CD14-positive monocyte (primary cell): Measurements from ENCODE around the gene EFCAB8. TPM values are rescaled to one million over a fixed set of nuclear protein-coding genes. Genes with fewer than 3 reads are reported as not detected.

Experiments
- DNase-seq, 3 donors: peaks; one replicate each; pipeline ENCODE4 v3.0.0-alpha.2; 2011 to 2022
- H2AFZ ChIP-seq: 2 replicates; pipeline ENCODE4 v1.6.0; 2012; ENCODE audit warnings: mild to moderate bottlenecking, low read depth, low read length, inconsistent platforms; ENCODE audit not compliant: insufficient read depth, poor library complexity, severe bottlenecking
- H3K27ac ChIP-seq, 2 donors: 1 replicate in 1 of 2; 2 replicates in 1 of 2; pipeline ENCODE4 v1.5.1; 2012 to 2013; ENCODE audit warnings: low read length in 2 of 2, control low read depth in 1 of 2, inconsistent platforms in 1 of 2, low read depth in 1 of 2, mild to moderate bottlenecking in 1 of 2
- H3K27me3 ChIP-seq, 2 donors: one replicate each; pipeline versions ENCODE4 v1.6.0 to v1.6.1; 2011 to 2013; ENCODE audit warnings: low read length in 2 of 2; ENCODE audit not compliant: control insufficient read depth in 2 of 2, insufficient read depth in 2 of 2
- H3K36me3 ChIP-seq, 2 donors: replicated peaks in 1 of 2; 1 replicate in 1 of 2; 2 replicates in 1 of 2; pipeline versions ENCODE4 v1.5.1 to v1.6.1; 2012 to 2013; ENCODE audit warnings: low read length in 2 of 2, control low read depth in 1 of 2, inconsistent platforms in 1 of 2, mild to moderate bottlenecking in 1 of 2; ENCODE audit not compliant: insufficient read depth in 2 of 2, control insufficient read depth in 1 of 2
- H3K4me1 ChIP-seq, 2 donors: 1 replicate in 1 of 2; 2 replicates in 1 of 2; pipeline versions ENCODE4 v1.5.1 to v1.6.1; 2012 to 2013; ENCODE audit warnings: low read length in 2 of 2, control low read depth in 1 of 2, inconsistent platforms in 1 of 2, mild to moderate bottlenecking in 1 of 2, moderate library complexity in 1 of 2; ENCODE audit not compliant: insufficient read depth in 2 of 2, control insufficient read depth in 1 of 2
- H3K4me2 ChIP-seq: replicated peaks from 2 replicates; pipeline ENCODE3; 2012; ENCODE audit warnings: low read length, moderate library complexity, mild to moderate bottlenecking; ENCODE audit not compliant: poor library complexity, severe bottlenecking; ENCODE audit errors: extremely low read depth
- H3K4me3 ChIP-seq, 3 experiments: fragments of 200-600 bp in 1 of 3; sonication (generic) in 1 of 3; replicated peaks in 1 of 3; 1 replicate in 2 of 3; 2 replicates in 1 of 3; pipeline ENCODE4 v1.5.1; 2011 to 2013; ENCODE audit warnings: low read length in 3 of 3, mild to moderate bottlenecking in 3 of 3, control low read depth in 2 of 3, low read depth in 2 of 3, inconsistent platforms in 1 of 3, moderate library complexity in 1 of 3
- H3K79me2 ChIP-seq: 2 replicates; pipeline ENCODE4 v1.6.0; 2012; ENCODE audit warnings: mild to moderate bottlenecking, control low read depth, inconsistent platforms, low read length, moderate library complexity; ENCODE audit not compliant: insufficient read depth
- H3K9ac ChIP-seq: 2 replicates; pipeline ENCODE4 v1.6.0; 2017; ENCODE audit warnings: low read length, mild to moderate bottlenecking; ENCODE audit not compliant: insufficient read depth, poor library complexity, severe bottlenecking
- H3K9me3 ChIP-seq, 2 donors: replicated peaks in 1 of 2; 1 replicate in 1 of 2; 2 replicates in 1 of 2; pipeline versions ENCODE4 v1.5.1 to v1.6.1; 2012 to 2013; ENCODE audit warnings: low read length in 2 of 2, control low read depth in 1 of 2; ENCODE audit not compliant: control insufficient read depth in 1 of 2, insufficient read depth in 1 of 2
- H4K20me1 ChIP-seq: 2 replicates; pipeline ENCODE4 v1.6.0; 2012; ENCODE audit warnings: mild to moderate bottlenecking, low read length, control low read depth, moderate library complexity; ENCODE audit not compliant: insufficient read depth
- H3K27ac Mint-ChIP-seq, 7 donors: one replicate each; pipeline ENCODE4 v1.8.0; 2020; ENCODE audit warnings: mild to moderate bottlenecking in 7 of 7, mixed read lengths in 7 of 7, moderate library complexity in 6 of 7, inconsistent platforms in 2 of 7
- H3K27me3 Mint-ChIP-seq, 3 donors: one replicate each; pipeline ENCODE4 v1.8.0; 2021 to 2022; ENCODE audit warnings: low read depth in 3 of 3, mild to moderate bottlenecking in 3 of 3, mixed read lengths in 3 of 3, moderate library complexity in 3 of 3, inconsistent platforms in 1 of 3
- H3K36me3 Mint-ChIP-seq, 2 donors: one replicate each; pipeline ENCODE4 v1.8.0; 2020; ENCODE audit warnings: mixed read lengths in 2 of 2, inconsistent platforms in 1 of 2, mild to moderate bottlenecking in 1 of 2
- H3K4me1 Mint-ChIP-seq: one replicate; pipeline ENCODE4 v1.8.0; 2020; ENCODE audit warnings: mild to moderate bottlenecking, mixed read lengths
- H3K4me3 Mint-ChIP-seq, 2 donors: one replicate each; pipeline ENCODE4 v1.8.0; 2020; ENCODE audit warnings: mild to moderate bottlenecking in 2 of 2, mixed read lengths in 2 of 2, moderate library complexity in 1 of 2
- H3K9me3 Mint-ChIP-seq, 7 donors: one replicate each; pipeline ENCODE4 v1.8.0; 2020 to 2022; ENCODE audit warnings: mixed read lengths in 7 of 7, mild to moderate bottlenecking in 6 of 7, moderate library complexity in 6 of 7, inconsistent platforms in 2 of 7
- WGBS: methylation state at CpG from one replicate; pipeline ENCODE4 v1.1.5; 2013; ENCODE audit warnings: missing lambda C conversion rate; ENCODE audit not compliant: insufficient coverage; 5-methylcytosine and 5-hydroxymethylcytosine counted together
- intact Hi-C, 2 donors: fragments of 100-400 bp; cut with micrococcal nuclease; formaldehyde crosslinking; loops; one replicate each; pipeline versions ENCODE4 v1.15.0 to v1.15.1; 2023
- polyA plus RNA-seq, 3 donors: library from polyadenylated mRNA; depleted of rRNA in 1 of 3; unstranded in 2 of 3; stranded (reverse) in 1 of 3; fragments of 300-500 nt in 2 of 3; fragments of >200 nt in 1 of 3; fragmentation: Illumina TruSeq in 2 of 3; gene quantifications; 1 replicate in 2 of 3; 2 replicates in 1 of 3; pipeline ENCODE4 v1.2.3, GENCODE V29; 2012 to 2021
- TF ChIP-seq, protein P1 (sequence below): fragments of 200-600 bp; IDR thresholded peaks from one replicate; pipeline ENCODE4 v1.8.0; 2022; ENCODE audit warnings: antibody characterized with exemption, mild to moderate bottlenecking

EFCAB8 gene
- polyA plus RNA-seq, 3 donors = 0.45 TPM; not detected in 2

DNA sequence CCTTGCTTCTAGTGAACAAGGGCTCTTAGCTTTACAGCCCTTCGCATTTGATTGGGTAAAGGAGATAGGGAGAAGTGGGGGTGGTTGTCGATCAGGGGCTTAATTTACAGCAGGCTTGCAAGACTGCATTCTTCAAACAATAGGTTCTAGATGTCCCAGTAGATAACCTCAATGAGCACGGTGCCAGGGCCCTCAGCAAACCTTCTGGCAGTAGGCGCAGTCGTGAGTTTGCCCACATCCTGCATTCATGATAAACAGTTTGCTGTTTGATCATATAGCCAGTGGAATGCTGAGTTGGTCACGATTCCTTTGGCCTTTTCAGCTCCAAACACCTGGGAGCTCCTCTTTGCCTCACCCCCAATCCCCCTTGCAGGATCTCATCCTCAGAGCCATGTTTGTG is 118.0 kb downstream of the EFCAB8 start:
- Histone ChIP-seq H4K20me1 (no peaks in the 10 kb centered on the region), H3K4me3 (no peak overlapping the region), H3K27me3 (no peaks in the 10 kb centered on the region), H3K27ac (no peak overlapping the region), H3K9ac (no peak overlapping the region), H3K9me3 (peaks cover 0 to 6% of the 10 kb centered on the region in 2 donors), H3K36me3 (no peaks in the 10 kb centered on the region), H3K4me2 (no peak overlapping the region), H2AFZ (no peak overlapping the region), H3K79me2 (no peaks in the 10 kb centered on the region), H3K4me1 (peaks cover 10 to 12% of the 10 kb centered on the region in 2 donors)
- TF ChIP-seq, protein P1, sequence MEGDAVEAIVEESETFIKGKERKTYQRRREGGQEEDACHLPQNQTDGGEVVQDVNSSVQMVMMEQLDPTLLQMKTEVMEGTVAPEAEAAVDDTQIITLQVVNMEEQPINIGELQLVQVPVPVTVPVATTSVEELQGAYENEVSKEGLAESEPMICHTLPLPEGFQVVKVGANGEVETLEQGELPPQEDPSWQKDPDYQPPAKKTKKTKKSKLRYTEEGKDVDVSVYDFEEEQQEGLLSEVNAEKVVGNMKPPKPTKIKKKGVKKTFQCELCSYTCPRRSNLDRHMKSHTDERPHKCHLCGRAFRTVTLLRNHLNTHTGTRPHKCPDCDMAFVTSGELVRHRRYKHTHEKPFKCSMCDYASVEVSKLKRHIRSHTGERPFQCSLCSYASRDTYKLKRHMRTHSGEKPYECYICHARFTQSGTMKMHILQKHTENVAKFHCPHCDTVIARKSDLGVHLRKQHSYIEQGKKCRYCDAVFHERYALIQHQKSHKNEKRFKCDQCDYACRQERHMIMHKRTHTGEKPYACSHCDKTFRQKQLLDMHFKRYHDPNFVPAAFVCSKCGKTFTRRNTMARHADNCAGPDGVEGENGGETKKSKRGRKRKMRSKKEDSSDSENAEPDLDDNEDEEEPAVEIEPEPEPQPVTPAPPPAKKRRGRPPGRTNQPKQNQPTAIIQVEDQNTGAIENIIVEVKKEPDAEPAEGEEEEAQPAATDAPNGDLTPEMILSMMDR = no peak
- Mint-ChIP-seq H3K4me3 (no peak overlapping the region), H3K27me3 (peaks cover 0 to 2% (median 0%) of the 10 kb centered on the region in 3 donors), H3K27ac (no peak overlapping the region), H3K4me1 (no peaks in the 10 kb centered on the region), H3K9me3 (peaks cover 0 to 15% (median 3%) of the 10 kb centered on the region in 7 donors), H3K36me3 (no peaks in the 10 kb centered on the region)
- intact Hi-C loops = no loop called here
- WGBS = 85% methylated on average over 5 of the region's 6 CpGs
- no peak for DNase-seq

DNA sequence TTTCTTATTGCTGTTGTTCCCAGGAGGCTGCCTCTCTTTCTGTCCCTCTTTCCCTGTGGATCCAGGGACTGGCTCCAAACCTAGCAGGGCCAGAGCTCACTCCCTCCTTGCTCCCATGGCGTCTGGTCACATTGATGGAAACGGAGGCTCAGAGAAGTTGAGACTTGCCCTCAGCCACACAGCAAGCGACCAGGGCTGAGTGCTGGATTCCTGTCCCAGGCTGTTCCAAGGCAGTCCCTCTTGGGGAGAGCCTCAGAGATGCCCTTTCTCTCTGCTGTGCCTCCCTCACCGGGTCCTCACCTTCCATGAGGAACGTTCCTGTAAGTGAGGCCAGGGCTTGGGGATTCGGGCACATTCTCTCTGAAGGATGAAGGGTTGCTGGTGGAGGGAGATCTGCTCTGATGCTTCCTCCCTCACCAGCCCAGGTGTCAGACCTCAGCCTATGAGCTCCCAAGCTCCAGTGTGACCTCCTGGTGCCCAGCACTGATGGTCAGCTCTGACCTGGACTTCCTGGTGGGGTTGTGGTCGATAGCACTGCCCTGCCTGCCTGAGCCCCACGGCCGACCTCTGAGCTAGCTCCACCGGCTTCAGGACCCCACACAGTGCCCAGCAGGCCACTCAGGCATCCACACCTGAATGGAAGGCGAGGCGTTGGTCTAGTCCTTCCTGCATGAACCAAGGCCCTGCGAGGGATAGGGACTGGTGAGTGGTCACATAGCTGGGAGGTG is 118.7 kb downstream of the EFCAB8 start:
- Mint-ChIP-seq H3K4me1 (no peaks in the 10 kb centered on the region), H3K9me3 (peaks cover 0 to 15% (median 3%) of the 10 kb centered on the region in 7 donors), H3K36me3 (no peaks in the 10 kb centered on the region), H3K27me3 (peaks cover 0 to 2% (median 0%) of the 10 kb centered on the region in 3 donors), H3K27ac (no peak overlapping the region), H3K4me3 (no peak overlapping the region)
- TF ChIP-seq, protein P1 = no peak
- H3K4me2 ChIP-seq = no peak overlapping the region
- no peak overlapping the region for H3K4me3 ChIP-seq
- H3K4me1 ChIP-seq = peaks cover 3 to 5% of the 10 kb centered on the region in 2 donors
- H3K36me3 ChIP-seq = no peaks in the 10 kb centered on the region
- H2AFZ ChIP-seq = no peak overlapping the region
- no peak overlapping the region for H3K27ac ChIP-seq
- H3K27me3 ChIP-seq = no peaks in the 10 kb centered on the region
- no peaks in the 10 kb centered on the region for H4K20me1 ChIP-seq
- peaks cover 0 to 6% of the 10 kb centered on the region in 2 donors for H3K9me3 ChIP-seq
- no peaks in the 10 kb centered on the region for H3K79me2 ChIP-seq
- H3K9ac ChIP-seq = no peak overlapping the region
- intact Hi-C loops = no loop called here
- WGBS = 89% methylated on average over 11 of the region's 13 CpGs
- no peak for DNase-seq
